Colonic mucosa (tissue), 4 donors: ENCODE data around the gene RAB35. TPM values are rescaled to one million over a fixed set of nuclear protein-coding genes. Genes with fewer than 3 reads are reported as not detected.

ENCODE experiments used
- DNase-seq: peaks from one replicate; pipeline ENCODE4 v3.0.0-alpha.2; 2020
- H3K27ac ChIP-seq: fragments of 200-600 bp; one replicate; pipeline ENCODE4 v1.8.0; 2021
- H3K27me3 ChIP-seq: fragments of 200-600 bp; one replicate; pipeline ENCODE4 v1.8.0; 2021
- H3K36me3 ChIP-seq: fragments of 200-600 bp; one replicate; pipeline ENCODE4 v1.8.0; 2021
- H3K4me1 ChIP-seq: fragments of 200-600 bp; one replicate; pipeline ENCODE4 v1.8.0; 2021; ENCODE audit warnings: mild to moderate bottlenecking
- H3K4me3 ChIP-seq: fragments of 200-600 bp; one replicate; pipeline ENCODE4 v1.8.0; 2021
- H3K9ac ChIP-seq, 2 donors: one replicate each; pipeline ENCODE4 v1.7.0; 2013; ENCODE audit warnings: control low read depth in 2 of 2, low read depth in 2 of 2, low read length in 2 of 2
- H3K9me3 ChIP-seq: fragments of 200-600 bp; one replicate; pipeline ENCODE4 v1.8.0; 2021
- CTCF ChIP-seq: fragments of 200-600 bp; IDR thresholded peaks from one replicate; pipeline ENCODE4 v1.8.0; 2022; ENCODE audit warnings: antibody characterized with exemption, mild to moderate bottlenecking
- intact Hi-C: fragments of 100-400 bp; cut with DNase I; formaldehyde crosslinking; loops from one replicate; pipeline ENCODE4 v1.14.1; 2022
- total RNA-seq, 2 donors: library from RNA; stranded (reverse); fragmentation: NEBNext Ultra II Directional in 1 of 2; extraction: Animal tissue kit (Norgen Biotek cat#: 25700) in 1 of 2; gene quantifications; one replicate each; pipeline ENCODE4 v1.2.1, GENCODE V29; 2021
- donor health status: healthy.
- donor health status: DM: no; HTN: no; CAD: no.
- donor health status: DM: no; HTN: no; CAD: no.

Gene RAB35
- total RNA-seq, 2 donors from 2014 or later, result 46.4 to 61.9 TPM

GRCh38 chr12:120134307-120134980, 17.9 kb upstream of the RAB35 start:
- H3K27ac ChIP-seq, result no peak overlapping the region
- no peaks in the 10 kb centered on the region for H3K4me1 ChIP-seq
- intact Hi-C loops, result no loop called here
- H3K4me3 ChIP-seq, result no peak overlapping the region
- no peak for TF ChIP-seq CTCF
- H3K36me3 ChIP-seq, result peaks cover 44% of the 10 kb centered on the region
- no peaks in the 10 kb centered on the region for H3K27me3 ChIP-seq
- no peak for DNase-seq
- no peaks in the 10 kb centered on the region for H3K9me3 ChIP-seq
- no peak overlapping the region for H3K9ac ChIP-seq

DNA sequence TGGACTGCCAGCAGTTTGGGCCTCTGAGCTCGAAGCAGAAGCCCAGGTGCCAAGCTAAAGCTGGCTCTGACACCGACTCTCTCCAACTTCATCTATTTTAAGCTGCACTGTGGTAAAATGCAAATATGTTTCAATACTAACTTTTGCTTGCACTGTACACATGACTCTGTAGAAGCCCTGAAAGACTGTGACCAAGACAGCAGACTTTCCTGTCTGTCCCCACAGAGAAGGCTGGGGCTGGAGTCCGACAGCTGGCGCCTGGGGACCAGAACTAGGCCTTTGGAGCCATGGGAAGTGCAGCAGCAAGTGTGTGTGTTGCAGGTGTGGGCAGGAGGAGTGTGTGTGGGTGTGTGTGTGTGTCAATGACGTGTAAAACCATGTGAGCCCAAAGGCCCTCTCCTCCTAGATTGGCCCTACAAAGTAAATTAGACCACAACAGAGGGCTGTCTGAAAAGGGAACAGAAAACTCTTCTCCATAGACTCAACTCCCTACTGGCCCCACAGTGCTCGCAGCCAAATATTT, 16.4 kb upstream of the RAB35 start:
- no peak for TF ChIP-seq CTCF
- Histone ChIP-seq H3K27me3 (no peaks in the 10 kb centered on the region), H3K4me1 (no peaks in the 10 kb centered on the region), H3K9me3 (no peaks in the 10 kb centered on the region), H3K9ac (no peak overlapping the region), H3K4me3 (no peak overlapping the region), H3K27ac (no peak overlapping the region), H3K36me3 (peaks cover 50% of the 10 kb centered on the region)
- no peak for DNase-seq
- intact Hi-C loops, result no loop called here

- no peak for DNase-seq
- H3K4me3 ChIP-seq, result no peak overlapping the region
- no peaks in the 10 kb centered on the region for H3K27me3 ChIP-seq
- H3K9ac ChIP-seq, result no peak overlapping the region
- peaks cover 43% of the 10 kb centered on the region for H3K36me3 ChIP-seq
- H3K27ac ChIP-seq, result no peak overlapping the region
- H3K4me1 ChIP-seq, result no peaks in the 10 kb centered on the region
- intact Hi-C loops, result no loop called here
- no peak for TF ChIP-seq CTCF
- no peaks in the 10 kb centered on the region for H3K9me3 ChIP-seq
These were observed 15.7 kb upstream of the RAB35 start for GRCh38 chr12:120132054-120132836.

DNA sequence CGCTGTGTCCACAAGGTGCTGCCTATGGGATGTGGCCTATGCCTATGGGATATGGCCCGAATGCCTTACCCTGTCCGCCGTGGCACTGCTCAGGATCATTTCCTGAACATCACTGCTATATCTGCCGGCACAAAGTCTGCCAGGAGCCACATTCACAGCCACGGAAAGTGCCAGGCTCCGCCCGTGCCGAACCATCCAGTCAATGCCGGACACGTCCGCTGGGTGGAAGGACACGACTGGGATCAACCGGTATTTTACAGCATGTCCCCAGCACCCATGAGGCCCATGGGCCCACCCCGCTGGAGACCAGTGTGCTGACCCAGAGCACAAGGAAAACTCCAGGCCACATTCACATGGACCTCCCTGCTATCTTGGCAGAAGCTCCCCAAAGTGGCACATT, 14.6 kb upstream of the RAB35 start:
- no peak overlapping the region for H3K9ac ChIP-seq
- no peak for DNase-seq
- H3K27me3 ChIP-seq, result no peaks in the 10 kb centered on the region
- intact Hi-C loops, result no loop called here
- peaks cover 33% of the 10 kb centered on the region for H3K36me3 ChIP-seq
- no peak overlapping the region for H3K4me3 ChIP-seq
- no peaks in the 10 kb centered on the region for H3K4me1 ChIP-seq
- TF ChIP-seq CTCF, result no peak
- H3K27ac ChIP-seq, result no peak overlapping the region
- H3K9me3 ChIP-seq, result no peaks in the 10 kb centered on the region

GRCh38 chr12:120130011-120130410, 13.5 kb upstream of the RAB35 start:
- Histone ChIP-seq H3K4me1 (no peaks in the 10 kb centered on the region), H3K36me3 (peaks cover 28% of the 10 kb centered on the region), H3K9ac (no peak overlapping the region), H3K4me3 (no peak overlapping the region), H3K27ac (no peak overlapping the region), H3K27me3 (no peaks in the 10 kb centered on the region), H3K9me3 (no peaks in the 10 kb centered on the region)
- DNase-seq, result no peak
- TF ChIP-seq CTCF, result no peak
- intact Hi-C loops, result no loop called here
